Liver (tissue), 9 donors: ENCODE measurements around the gene HIVEP2. TPM values are rescaled to one million over a fixed set of nuclear protein-coding genes. Genes with fewer than 3 reads are reported as not detected.
"Not testable (repeated sequence)": the region's sequence is repeated elsewhere in the genome, so short reads cannot be mapped to it uniquely, and the experiment has no call there.

Source experiments
- DNase-seq: peaks from one replicate; pipeline ENCODE4 v3.0.0-alpha.2; 2017; ENCODE audit warnings: low spot score
- H3K27ac ChIP-seq, 2 donors: one replicate each; pipeline ENCODE4 v1.7.0; 2013; ENCODE audit warnings: inconsistent platforms in 2 of 2, low read length in 2 of 2, control low read depth in 1 of 2, low read depth in 1 of 2, mild to moderate bottlenecking in 1 of 2
- H3K27me3 ChIP-seq, 4 donors: one replicate each; pipeline versions ENCODE4 v1.6.1 to v1.7.0; 2013; ENCODE audit warnings: low read length in 3 of 4, inconsistent platforms in 1 of 4, mild to moderate bottlenecking in 1 of 4, moderate library complexity in 1 of 4; ENCODE audit not compliant: control insufficient read depth in 4 of 4, insufficient read depth in 4 of 4
- H3K36me3 ChIP-seq, 4 donors: one replicate each; pipeline versions ENCODE4 v1.6.1 to v1.7.0; 2013; ENCODE audit warnings: low read length in 3 of 4, mild to moderate bottlenecking in 3 of 4, low read depth in 1 of 4, moderate library complexity in 1 of 4; ENCODE audit not compliant: control insufficient read depth in 4 of 4, insufficient read depth in 3 of 4
- H3K4me1 ChIP-seq, 4 donors: one replicate each; pipeline versions ENCODE4 v1.6.1 to v1.7.0; 2013; ENCODE audit warnings: low read length in 3 of 4, mild to moderate bottlenecking in 3 of 4, moderate library complexity in 1 of 4; ENCODE audit not compliant: control insufficient read depth in 4 of 4, insufficient read depth in 4 of 4
- H3K4me3 ChIP-seq, 3 donors: one replicate each; pipeline versions ENCODE4 v1.6.1 to v1.7.0; 2013; ENCODE audit warnings: low read length in 3 of 3, control low read depth in 1 of 3, low read depth in 1 of 3, mild to moderate bottlenecking in 1 of 3
- H3K9ac ChIP-seq, 2 donors: one replicate each; pipeline ENCODE4 v1.7.0; 2013; ENCODE audit warnings: low read length in 2 of 2, mild to moderate bottlenecking in 2 of 2, moderate library complexity in 2 of 2, control low read depth in 1 of 2, low read depth in 1 of 2
- H3K9me3 ChIP-seq, 4 donors: one replicate each; pipeline versions ENCODE4 v1.6.1 to v1.7.0; 2013; ENCODE audit warnings: low read length in 3 of 4; ENCODE audit not compliant: control insufficient read depth in 4 of 4
- EGR1 ChIP-seq, 2 donors: IDR thresholded peaks; 2 replicates each; pipeline ENCODE4 v1.6.1; 2016 to 2018; ENCODE audit warnings: antibody characterized with exemption in 2 of 2, low read depth in 2 of 2
- FOXA1 ChIP-seq: IDR thresholded peaks from 2 replicates; pipeline ENCODE4 v1.6.1; 2016; ENCODE audit warnings: antibody characterized with exemption
- FOXA2 ChIP-seq: IDR thresholded peaks from 2 replicates; pipeline ENCODE4 v1.6.1; 2016; ENCODE audit warnings: antibody characterized with exemption
- GABPA ChIP-seq, 2 donors: IDR thresholded peaks in 1 of 2; conservative IDR thresholded peaks in 1 of 2; 2 replicates each; pipeline ENCODE4 v1.6.1; 2016; ENCODE audit warnings: antibody characterized with exemption in 2 of 2, mild to moderate bottlenecking in 1 of 2, moderate library complexity in 1 of 2
- JUND ChIP-seq, 2 donors: IDR thresholded peaks; 2 replicates each; pipeline ENCODE4 v1.6.1; 2016; ENCODE audit warnings: antibody characterized with exemption in 2 of 2
- NR2F2 ChIP-seq: IDR thresholded peaks from 2 replicates; pipeline ENCODE4 v1.6.1; 2016; ENCODE audit warnings: antibody characterized with exemption
- RAD21 ChIP-seq, 2 donors: IDR thresholded peaks; 2 replicates each; pipeline ENCODE4 v1.6.1; 2016; ENCODE audit warnings: antibody characterized with exemption in 2 of 2, mild to moderate bottlenecking in 2 of 2
- RXRA ChIP-seq, 2 donors: IDR thresholded peaks; 2 replicates each; pipeline ENCODE4 v1.6.1; 2017 to 2018; ENCODE audit warnings: antibody characterized with exemption in 2 of 2, mild to moderate bottlenecking in 1 of 2
- SP1 ChIP-seq: IDR thresholded peaks from 2 replicates; pipeline ENCODE4 v1.6.1; 2018; ENCODE audit warnings: antibody characterized with exemption, mild to moderate bottlenecking
- TAF1 ChIP-seq: conservative IDR thresholded peaks from 2 replicates; pipeline ENCODE4 v1.6.1; 2016; ENCODE audit warnings: antibody characterized with exemption, mild to moderate bottlenecking
- YY1 ChIP-seq: IDR thresholded peaks from 2 replicates; pipeline ENCODE4 v1.6.1; 2016; ENCODE audit warnings: antibody characterized with exemption, mild to moderate bottlenecking
- WGBS: extraction: QIAGEN DNeasy Blood & Tissue Kit; methylation state at CpG from one replicate; pipeline ENCODE4 v1.1.7; 2013; 5-methylcytosine and 5-hydroxymethylcytosine counted together
- polyA plus RNA-seq, 2 donors: library from polyadenylated mRNA; stranded (reverse) in 1 of 2; unstranded in 1 of 2; fragments of 200-250 nt in 1 of 2; fragments of >200 nt in 1 of 2; fragmentation: Nextera tagmentation in 1 of 2; extraction: Ambion mirVana in 1 of 2; gene quantifications; one replicate each; pipeline versions ENCODE4 v1.2.1 to v1.2.3, GENCODE V29; 2013 to 2015
- total RNA-seq, 2 donors: library from RNA; depleted of rRNA; stranded (reverse); fragments of >200 nt; gene quantifications; one replicate each; pipeline ENCODE4 v1.2.3, GENCODE V29; 2014
- TF ChIP-seq, protein P1 (sequence below): fragments of 150-350 bp; IDR thresholded peaks from 2 replicates; pipeline ENCODE4 v1.5.1; 2017; ENCODE audit warnings: improper control_type of control experiment, low read depth, low read length; ENCODE audit not compliant: missing input control
- TF ChIP-seq, protein P2 (sequence below): IDR thresholded peaks from 2 replicates; pipeline ENCODE4 v1.6.1; 2016; ENCODE audit warnings: antibody characterized with exemption, mild to moderate bottlenecking
- donor health status: healthy.
- donor health status: healthy.
- donor health status: healthy.
- donor health status: healthy.
- donor health status: healthy.

Gene HIVEP2
- total and polyA plus RNA-seq, 4 donors = 0.82 to 6.6 (median 1.3) TPM

DNA sequence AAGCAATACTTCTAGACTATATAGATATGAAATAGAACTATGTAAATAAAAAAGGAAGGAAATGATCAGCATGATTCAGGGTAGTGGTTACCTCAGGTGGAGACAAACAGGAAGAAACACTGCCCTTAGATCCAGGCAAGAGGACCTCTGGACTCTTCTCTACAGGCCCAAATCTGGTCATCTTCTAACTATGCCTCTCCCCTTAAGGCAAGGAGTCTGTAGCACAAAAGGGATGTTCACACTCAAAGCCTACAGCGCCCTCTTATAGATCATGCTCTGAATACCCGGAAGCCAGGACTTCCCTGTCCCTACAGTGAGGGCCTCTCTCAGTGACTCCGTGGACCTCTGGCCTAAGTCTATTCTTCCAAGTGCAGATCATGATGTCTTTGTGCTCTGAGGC lies 30.4 kb upstream of the HIVEP2 start:
- no peak for DNase-seq
- Histone ChIP-seq H3K4me1 (no peaks in the 10 kb centered on the region), H3K36me3 (no peaks in the 10 kb centered on the region), H3K4me3 (no peak overlapping the region), H3K27ac (no peak overlapping the region), H3K9ac (no peak overlapping the region), H3K27me3 (no peaks in the 10 kb centered on the region), H3K9me3 (no peaks in the 10 kb centered on the region)
- TF ChIP-seq JUND (IDR thresholded peaks at IDR 0.05) (no peak), SP1 (no peak), GABPA (IDR thresholded peaks at IDR 0.05 in 1 of 2, conservative IDR thresholded peaks at IDR 0.05 in 1 of 2) (no peak), RXRA (IDR thresholded peaks at IDR 0.05) (no peak), FOXA1 (no peak), EGR1 (IDR thresholded peaks at IDR 0.05; ENCODE audit: low read depth in 2 of 2) (no peak), RAD21 (IDR thresholded peaks at IDR 0.05) (no peak), NR2F2 (no peak)
- TF ChIP-seq, protein P1, sequence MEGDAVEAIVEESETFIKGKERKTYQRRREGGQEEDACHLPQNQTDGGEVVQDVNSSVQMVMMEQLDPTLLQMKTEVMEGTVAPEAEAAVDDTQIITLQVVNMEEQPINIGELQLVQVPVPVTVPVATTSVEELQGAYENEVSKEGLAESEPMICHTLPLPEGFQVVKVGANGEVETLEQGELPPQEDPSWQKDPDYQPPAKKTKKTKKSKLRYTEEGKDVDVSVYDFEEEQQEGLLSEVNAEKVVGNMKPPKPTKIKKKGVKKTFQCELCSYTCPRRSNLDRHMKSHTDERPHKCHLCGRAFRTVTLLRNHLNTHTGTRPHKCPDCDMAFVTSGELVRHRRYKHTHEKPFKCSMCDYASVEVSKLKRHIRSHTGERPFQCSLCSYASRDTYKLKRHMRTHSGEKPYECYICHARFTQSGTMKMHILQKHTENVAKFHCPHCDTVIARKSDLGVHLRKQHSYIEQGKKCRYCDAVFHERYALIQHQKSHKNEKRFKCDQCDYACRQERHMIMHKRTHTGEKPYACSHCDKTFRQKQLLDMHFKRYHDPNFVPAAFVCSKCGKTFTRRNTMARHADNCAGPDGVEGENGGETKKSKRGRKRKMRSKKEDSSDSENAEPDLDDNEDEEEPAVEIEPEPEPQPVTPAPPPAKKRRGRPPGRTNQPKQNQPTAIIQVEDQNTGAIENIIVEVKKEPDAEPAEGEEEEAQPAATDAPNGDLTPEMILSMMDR = no peak
- 87% methylated on average over 3 of the region's 3 CpGs for WGBS

DNA sequence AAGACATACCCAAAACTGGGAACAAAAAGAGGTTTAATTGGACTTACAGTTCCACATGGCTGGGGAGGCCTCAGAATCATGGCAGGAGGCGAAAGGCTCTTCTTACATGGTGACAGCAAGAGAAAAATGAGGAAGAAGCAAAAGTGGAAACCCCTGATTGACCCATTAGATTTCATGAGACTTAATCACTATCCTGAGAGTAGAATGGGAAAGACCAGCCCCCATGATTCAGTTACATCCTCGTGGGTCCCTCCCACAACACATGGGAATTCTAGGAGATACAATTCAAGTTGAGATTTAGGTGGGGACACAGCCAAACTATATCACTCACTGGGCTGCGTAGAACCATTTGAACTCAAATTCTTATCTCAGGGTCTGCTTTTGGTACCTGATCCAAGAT lies 26.0 kb upstream of the HIVEP2 start:
- not testable (repeated sequence) for H3K9ac ChIP-seq, H3K4me3 ChIP-seq, H3K27me3 ChIP-seq, H3K9me3 ChIP-seq, H3K36me3 ChIP-seq, H3K27ac ChIP-seq, DNase-seq, H3K4me1 ChIP-seq
- 92% methylated on average over 3 of the region's 3 CpGs for WGBS

DNA sequence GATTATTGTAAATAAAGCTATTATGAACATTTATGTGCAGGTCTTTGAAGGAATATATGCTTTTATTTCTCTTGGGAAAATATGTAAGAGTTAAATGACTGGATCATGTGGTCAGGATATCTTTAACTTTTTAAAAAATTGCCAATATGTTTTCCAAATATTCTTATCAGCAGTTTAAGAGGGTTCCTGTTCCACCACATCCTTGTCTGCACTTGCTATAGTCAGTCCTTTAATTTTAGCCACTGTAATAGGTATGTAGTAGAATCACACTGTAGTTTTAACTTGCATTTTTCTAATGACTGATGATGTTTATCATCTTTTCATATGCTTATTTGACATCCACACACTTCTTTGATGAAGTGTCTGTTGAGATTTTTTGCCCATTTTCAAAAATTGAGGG lies 23.6 kb upstream of the HIVEP2 start:
- DNase-seq = no peak
- H3K27ac ChIP-seq = no peak overlapping the region
- no peaks in the 10 kb centered on the region for H3K27me3 ChIP-seq
- no peaks in the 10 kb centered on the region for H3K4me1 ChIP-seq
- no peaks in the 10 kb centered on the region for H3K9me3 ChIP-seq
- H3K9ac ChIP-seq = no peak overlapping the region
- no peak overlapping the region for H3K4me3 ChIP-seq
- TF ChIP-seq, protein P2, sequence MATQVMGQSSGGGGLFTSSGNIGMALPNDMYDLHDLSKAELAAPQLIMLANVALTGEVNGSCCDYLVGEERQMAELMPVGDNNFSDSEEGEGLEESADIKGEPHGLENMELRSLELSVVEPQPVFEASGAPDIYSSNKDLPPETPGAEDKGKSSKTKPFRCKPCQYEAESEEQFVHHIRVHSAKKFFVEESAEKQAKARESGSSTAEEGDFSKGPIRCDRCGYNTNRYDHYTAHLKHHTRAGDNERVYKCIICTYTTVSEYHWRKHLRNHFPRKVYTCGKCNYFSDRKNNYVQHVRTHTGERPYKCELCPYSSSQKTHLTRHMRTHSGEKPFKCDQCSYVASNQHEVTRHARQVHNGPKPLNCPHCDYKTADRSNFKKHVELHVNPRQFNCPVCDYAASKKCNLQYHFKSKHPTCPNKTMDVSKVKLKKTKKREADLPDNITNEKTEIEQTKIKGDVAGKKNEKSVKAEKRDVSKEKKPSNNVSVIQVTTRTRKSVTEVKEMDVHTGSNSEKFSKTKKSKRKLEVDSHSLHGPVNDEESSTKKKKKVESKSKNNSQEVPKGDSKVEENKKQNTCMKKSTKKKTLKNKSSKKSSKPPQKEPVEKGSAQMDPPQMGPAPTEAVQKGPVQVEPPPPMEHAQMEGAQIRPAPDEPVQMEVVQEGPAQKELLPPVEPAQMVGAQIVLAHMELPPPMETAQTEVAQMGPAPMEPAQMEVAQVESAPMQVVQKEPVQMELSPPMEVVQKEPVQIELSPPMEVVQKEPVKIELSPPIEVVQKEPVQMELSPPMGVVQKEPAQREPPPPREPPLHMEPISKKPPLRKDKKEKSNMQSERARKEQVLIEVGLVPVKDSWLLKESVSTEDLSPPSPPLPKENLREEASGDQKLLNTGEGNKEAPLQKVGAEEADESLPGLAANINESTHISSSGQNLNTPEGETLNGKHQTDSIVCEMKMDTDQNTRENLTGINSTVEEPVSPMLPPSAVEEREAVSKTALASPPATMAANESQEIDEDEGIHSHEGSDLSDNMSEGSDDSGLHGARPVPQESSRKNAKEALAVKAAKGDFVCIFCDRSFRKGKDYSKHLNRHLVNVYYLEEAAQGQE = no peak
- TF ChIP-seq RAD21 (IDR thresholded peaks at IDR 0.05) = no peak
- no peak for TF ChIP-seq GABPA (IDR thresholded peaks at IDR 0.05 in 1 of 2, conservative IDR thresholded peaks at IDR 0.05 in 1 of 2)
- TF ChIP-seq FOXA2 = no peak
- TF ChIP-seq YY1 = no peak
- TF ChIP-seq TAF1 = no peak
- no peaks in the 10 kb centered on the region for H3K36me3 ChIP-seq
